Epithelial cell of esophagus (primary cell): ENCODE data around the gene CRTC3.

Source experiments
- DNase-seq: peaks from one replicate; pipeline ENCODE4 v3.0.0; 2010; ENCODE audit warnings: low read depth
- H3K4me3 ChIP-seq: 2 replicates; pipeline ENCODE4 v1.5.1; 2011; ENCODE audit warnings: mild to moderate bottlenecking, low read length, control low read depth
- TF ChIP-seq, protein P1 (sequence below): IDR thresholded peaks from 2 replicates; pipeline ENCODE4 v1.5.1; 2011; ENCODE audit warnings: low read depth, mild to moderate bottlenecking, low read length, control low read depth, inconsistent platforms; ENCODE audit not compliant: insufficient read depth; ENCODE audit errors: missing control alignments

Gene CRTC3

DNA sequence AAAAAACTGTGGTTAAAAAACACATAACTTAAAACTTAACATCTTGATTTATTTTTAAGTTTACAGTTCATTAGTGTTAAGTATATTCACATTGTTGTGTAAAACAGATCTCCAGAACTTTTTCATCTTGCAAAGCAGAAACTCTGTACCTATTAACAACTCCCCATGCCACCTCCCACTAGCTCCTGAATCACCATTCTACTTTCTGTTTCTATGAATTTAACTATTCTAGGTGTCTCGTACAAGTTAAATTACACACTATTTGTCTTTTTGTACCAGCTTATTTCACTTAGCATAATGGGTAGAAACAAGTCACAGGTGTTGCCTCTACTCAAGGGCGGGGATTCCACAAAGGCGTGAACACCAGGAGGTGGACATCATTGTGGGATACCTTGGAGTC is 43.2 kb downstream of the CRTC3 start:
- no peak for DNase-seq
- TF ChIP-seq, protein P1, sequence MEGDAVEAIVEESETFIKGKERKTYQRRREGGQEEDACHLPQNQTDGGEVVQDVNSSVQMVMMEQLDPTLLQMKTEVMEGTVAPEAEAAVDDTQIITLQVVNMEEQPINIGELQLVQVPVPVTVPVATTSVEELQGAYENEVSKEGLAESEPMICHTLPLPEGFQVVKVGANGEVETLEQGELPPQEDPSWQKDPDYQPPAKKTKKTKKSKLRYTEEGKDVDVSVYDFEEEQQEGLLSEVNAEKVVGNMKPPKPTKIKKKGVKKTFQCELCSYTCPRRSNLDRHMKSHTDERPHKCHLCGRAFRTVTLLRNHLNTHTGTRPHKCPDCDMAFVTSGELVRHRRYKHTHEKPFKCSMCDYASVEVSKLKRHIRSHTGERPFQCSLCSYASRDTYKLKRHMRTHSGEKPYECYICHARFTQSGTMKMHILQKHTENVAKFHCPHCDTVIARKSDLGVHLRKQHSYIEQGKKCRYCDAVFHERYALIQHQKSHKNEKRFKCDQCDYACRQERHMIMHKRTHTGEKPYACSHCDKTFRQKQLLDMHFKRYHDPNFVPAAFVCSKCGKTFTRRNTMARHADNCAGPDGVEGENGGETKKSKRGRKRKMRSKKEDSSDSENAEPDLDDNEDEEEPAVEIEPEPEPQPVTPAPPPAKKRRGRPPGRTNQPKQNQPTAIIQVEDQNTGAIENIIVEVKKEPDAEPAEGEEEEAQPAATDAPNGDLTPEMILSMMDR: no peak
- no peak overlapping the region for H3K4me3 ChIP-seq

DNA sequence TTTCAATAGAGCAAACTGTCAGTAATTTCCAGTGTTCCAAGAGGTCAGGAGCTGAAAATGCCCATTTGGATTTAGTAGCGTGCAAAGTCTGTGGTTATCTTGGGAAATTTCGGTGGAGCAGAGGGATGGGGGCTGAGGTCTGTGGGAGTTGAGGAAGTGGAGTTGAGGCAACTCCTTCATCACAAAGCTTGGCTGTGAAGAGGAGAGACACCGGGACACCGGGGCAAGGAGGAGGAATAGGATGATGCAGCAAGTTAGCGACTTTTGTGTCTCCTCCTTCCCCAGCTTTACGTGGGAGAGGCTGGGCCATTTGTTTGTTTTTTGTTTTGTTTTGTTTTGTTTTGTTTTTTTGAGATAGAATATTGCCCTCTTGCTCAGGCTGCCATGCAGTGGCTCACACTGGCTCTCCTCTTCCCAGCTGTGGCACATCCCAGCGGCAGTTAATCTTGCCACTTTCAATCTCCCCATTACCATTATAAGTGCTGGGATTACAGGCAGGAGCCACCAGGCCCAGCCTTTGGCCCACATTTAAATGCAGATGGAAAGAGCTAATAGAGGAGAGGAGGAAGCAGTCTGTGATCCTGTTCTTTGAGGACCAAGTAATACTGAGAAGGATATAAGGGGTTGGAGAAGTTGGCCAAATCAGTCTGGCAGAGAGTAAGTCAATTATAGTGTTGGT is 47.1 kb downstream of the CRTC3 start:
- no peak for DNase-seq
- H3K4me3 ChIP-seq: no peak overlapping the region
- TF ChIP-seq, protein P1: no peak

DNA sequence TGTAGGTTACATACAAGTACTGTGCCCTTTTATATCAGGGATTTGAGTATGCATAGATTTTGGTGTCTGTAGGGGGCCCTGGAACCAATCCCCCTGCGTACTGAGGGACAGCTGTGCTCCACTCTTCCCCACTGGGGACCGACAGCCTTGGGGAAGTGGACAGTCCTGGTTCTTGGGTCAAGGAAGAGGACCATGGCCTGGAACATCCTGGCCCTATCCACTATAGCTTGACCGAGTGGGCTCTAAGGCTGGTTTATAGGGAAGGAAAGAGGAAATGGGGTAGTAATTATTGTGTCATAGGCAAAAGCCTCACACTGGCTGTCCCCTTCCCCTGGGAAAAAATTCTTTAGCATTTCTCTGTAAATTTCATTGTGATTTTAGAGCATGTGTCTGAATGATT is 49.5 kb downstream of the CRTC3 start:
- no peak overlapping the region for H3K4me3 ChIP-seq
- DNase-seq: no peak
- TF ChIP-seq, protein P1: no peak

DNA sequence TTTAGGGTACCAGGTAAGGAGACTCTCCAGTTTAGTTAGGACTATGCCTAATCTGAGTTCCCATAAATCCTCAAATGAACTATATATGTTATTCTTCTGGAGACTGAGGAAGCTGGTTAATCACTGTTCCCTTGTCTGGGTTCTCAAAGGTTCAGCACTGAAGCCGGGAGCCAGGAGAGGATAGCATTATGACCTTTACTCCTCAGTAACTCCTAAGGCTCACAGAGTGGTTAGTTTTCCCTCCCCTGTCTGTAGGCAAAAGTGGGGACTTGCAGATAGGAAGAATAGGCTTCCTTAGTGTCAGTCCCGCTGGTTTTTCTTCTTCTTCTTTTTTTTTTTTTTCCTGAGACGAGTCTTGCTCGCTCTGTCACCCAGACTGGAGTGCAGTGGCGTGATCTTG is 50.4 kb downstream of the CRTC3 start:
- H3K4me3 ChIP-seq: no peak overlapping the region
- no peak for DNase-seq
- TF ChIP-seq, protein P1: no peak

- TF ChIP-seq, protein P1: no peak
- no peak overlapping the region for H3K4me3 ChIP-seq
- DNase-seq: no peak
Observed at GRCh38 chr15:90580541-90580940, 50.8 kb downstream of the CRTC3 start.

DNA sequence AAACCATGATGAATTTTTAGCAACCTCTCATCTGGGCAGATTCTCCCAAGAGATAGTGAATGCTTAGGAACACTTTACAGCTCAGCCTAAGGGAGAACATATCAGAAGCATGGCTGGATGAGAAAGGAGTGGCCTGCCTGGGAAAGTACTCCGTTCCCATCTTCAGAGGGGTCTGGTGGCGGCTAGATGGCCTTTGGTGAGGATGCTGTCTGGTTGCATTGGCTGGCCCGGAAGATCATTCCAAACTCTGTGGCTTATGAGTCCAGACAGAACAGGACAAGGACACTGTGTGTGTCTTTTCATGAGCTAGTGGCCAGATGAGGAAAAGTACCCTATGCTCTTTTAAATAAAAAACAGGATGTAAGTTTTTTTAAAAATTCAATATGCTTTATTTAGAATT is 51.2 kb downstream of the CRTC3 start:
- TF ChIP-seq, protein P1: no peak
- no peak for DNase-seq

DNA sequence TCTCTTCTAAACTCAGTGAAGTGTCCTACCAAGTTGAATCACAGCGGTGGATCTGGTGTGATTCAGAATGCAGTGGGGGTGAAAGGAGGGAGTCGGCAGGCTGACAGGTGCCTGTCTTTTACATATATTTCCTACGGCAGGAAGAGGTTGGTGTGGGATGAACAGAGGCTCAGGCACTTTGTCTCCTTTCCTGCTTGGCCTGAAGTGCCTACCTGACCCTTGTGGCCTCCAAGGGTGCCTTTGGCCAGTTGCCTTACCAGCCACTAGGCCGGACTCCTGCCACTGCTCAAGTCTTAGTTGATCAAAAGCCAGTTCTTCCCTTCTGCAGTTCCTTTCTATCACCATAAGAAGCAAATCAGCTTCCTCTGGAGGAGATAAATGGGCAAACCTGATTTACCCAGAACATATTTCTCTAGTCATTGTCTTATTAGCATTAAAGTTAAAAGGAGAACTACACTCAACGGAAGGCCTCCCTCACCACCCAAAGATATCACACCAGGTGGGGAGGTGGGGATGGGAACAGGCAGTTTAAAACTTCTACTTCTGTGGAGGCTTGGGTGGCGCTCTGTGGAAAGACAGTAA is 52.1 kb downstream of the CRTC3 start:
- no peak overlapping the region for H3K4me3 ChIP-seq
- TF ChIP-seq, protein P1: no peak
- no peak for DNase-seq

More for the DNA sequence above, 51.2 kb downstream of the CRTC3 start:
- no peak overlapping the region for H3K4me3 ChIP-seq
